Astrocyte (in vitro differentiated cells and primary cell): ENCODE measurements around the gene BMPR1A.

ENCODE experiments used
- EZH2 ChIP-seq: IDR thresholded peaks from 2 replicates; pipeline ENCODE4 v1.6.1; 2012; ENCODE audit warnings: mild to moderate bottlenecking, low read length, inconsistent platforms; ENCODE audit not compliant: insufficient read depth
- TF ChIP-seq, protein P1 (sequence below): IDR thresholded peaks from 2 replicates; pipeline ENCODE4 v1.5.1; 2011; ENCODE audit warnings: low read depth, mild to moderate bottlenecking, inconsistent platforms, low read length, moderate library complexity; ENCODE audit not compliant: insufficient read depth

DNA sequence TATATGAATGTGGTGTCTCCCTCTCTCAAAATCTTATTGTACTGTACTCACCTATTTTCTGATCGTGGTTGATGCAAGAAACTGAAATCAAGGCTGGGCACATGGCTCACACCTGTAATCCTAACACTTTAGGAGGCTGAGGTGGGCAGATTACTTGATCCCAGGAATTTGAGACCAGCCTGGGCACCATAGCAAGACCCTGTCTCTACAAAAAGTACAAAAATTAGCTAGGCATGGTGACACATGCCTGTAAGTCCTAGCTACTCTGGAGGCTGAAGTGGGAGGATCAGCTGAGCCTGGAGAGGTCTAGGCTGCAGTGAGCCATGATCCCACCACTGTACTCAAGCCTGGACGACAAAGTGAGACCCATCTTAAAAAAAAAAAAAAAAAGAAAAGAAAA, 185.0 kb downstream of the BMPR1A start:
- TF ChIP-seq, protein P1, sequence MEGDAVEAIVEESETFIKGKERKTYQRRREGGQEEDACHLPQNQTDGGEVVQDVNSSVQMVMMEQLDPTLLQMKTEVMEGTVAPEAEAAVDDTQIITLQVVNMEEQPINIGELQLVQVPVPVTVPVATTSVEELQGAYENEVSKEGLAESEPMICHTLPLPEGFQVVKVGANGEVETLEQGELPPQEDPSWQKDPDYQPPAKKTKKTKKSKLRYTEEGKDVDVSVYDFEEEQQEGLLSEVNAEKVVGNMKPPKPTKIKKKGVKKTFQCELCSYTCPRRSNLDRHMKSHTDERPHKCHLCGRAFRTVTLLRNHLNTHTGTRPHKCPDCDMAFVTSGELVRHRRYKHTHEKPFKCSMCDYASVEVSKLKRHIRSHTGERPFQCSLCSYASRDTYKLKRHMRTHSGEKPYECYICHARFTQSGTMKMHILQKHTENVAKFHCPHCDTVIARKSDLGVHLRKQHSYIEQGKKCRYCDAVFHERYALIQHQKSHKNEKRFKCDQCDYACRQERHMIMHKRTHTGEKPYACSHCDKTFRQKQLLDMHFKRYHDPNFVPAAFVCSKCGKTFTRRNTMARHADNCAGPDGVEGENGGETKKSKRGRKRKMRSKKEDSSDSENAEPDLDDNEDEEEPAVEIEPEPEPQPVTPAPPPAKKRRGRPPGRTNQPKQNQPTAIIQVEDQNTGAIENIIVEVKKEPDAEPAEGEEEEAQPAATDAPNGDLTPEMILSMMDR, result no peak
- no peak for TF ChIP-seq EZH2
